Calu3 (cell line): ENCODE data around the gene TXNDC16. TPM values are rescaled to one million over a fixed set of nuclear protein-coding genes. Genes with fewer than 3 reads are reported as not detected.
"Not testable (repeated sequence)": the region's sequence is repeated elsewhere in the genome, so short reads cannot be mapped to it uniquely, and the experiment has no call there.

ENCODE experiments used
- BruUV-seq: library from RNA; stranded (reverse); fragments of 400-500 nt; replicated peaks from 2 replicates; lab custom pipeline; 2021; lab: Mats Ljungman, UMichigan
- CTCF ChIA-PET: fragments of 300-600 bp; sonication (Branson Sonifier 250); formaldehyde crosslinking; loops from one replicate; lab custom pipeline; 2022; ENCODE audit warnings: antibody characterized with exemption; lab: Charles Lee
- DNase-seq: peaks from one replicate; pipeline ENCODE4 v3.0.0; 2022
- H3K27ac Mint-ChIP-seq: one replicate; pipeline ENCODE4 v1.8.0; 2022; ENCODE audit warnings: mixed read lengths; ENCODE audit not compliant: unreplicated experiment
- H3K27me3 Mint-ChIP-seq: one replicate; pipeline ENCODE4 v1.8.0; 2022; ENCODE audit warnings: mixed read lengths; ENCODE audit not compliant: unreplicated experiment
- H3K36me3 Mint-ChIP-seq: one replicate; pipeline ENCODE4 v1.8.0; 2022; ENCODE audit warnings: mild to moderate bottlenecking, moderate library complexity, mixed read lengths; ENCODE audit not compliant: insufficient read depth, unreplicated experiment
- H3K4me1 Mint-ChIP-seq: one replicate; pipeline ENCODE4 v1.8.0; 2022; ENCODE audit warnings: mild to moderate bottlenecking, low read depth, mixed read lengths; ENCODE audit not compliant: unreplicated experiment
- H3K4me3 Mint-ChIP-seq: one replicate; pipeline ENCODE4 v1.8.0; 2022; ENCODE audit warnings: mild to moderate bottlenecking, low read depth, moderate library complexity, mixed read lengths; ENCODE audit not compliant: unreplicated experiment
- H3K9me3 Mint-ChIP-seq: one replicate; pipeline ENCODE4 v1.8.0; 2022; ENCODE audit warnings: low read depth, mixed read lengths; ENCODE audit not compliant: unreplicated experiment
- CTCF ChIP-seq: fragments of 200-600 bp; IDR thresholded peaks from one replicate; pipeline ENCODE4 v1.8.0; 2022; ENCODE audit warnings: antibody characterized with exemption; ENCODE audit not compliant: unreplicated experiment
- intact Hi-C: fragments of 100-400 bp; cut with micrococcal nuclease; formaldehyde crosslinking; loops from one replicate; pipeline ENCODE4 v1.10.0; 2022; ENCODE audit not compliant: unreplicated experiment
- total RNA-seq: library from RNA; stranded (reverse); gene quantifications from 2 replicates; pipeline ENCODE4 v1.2.3, GENCODE V29; 2022

The TXNDC16 gene
- total RNA-seq, 1 experiment from 2014 or later: 3.5 TPM

- Mint-ChIP-seq H3K4me3 (no peak overlapping the region), H3K4me1 (peaks cover 11% of the 10 kb centered on the region), H3K27ac (no peak overlapping the region), H3K27me3 (no peaks in the 10 kb centered on the region), H3K9me3 (no peaks in the 10 kb centered on the region), H3K36me3 (no peaks in the 10 kb centered on the region)
- CTCF ChIA-PET: interaction anchor here (0.8 kb wide), 1 partner anchor 11 kb away, joined by 4 read pairs; no protein-coding TSS in a partner anchor
- intact Hi-C loops: no loop called here
- no peak for TF ChIP-seq CTCF
- no TSS peak for BruUV-seq
- DNase-seq: no peak
Observed at GRCh38 chr14:52583544-52583943, 31.2 kb upstream of the TXNDC16 start.

- H3K27me3 Mint-ChIP-seq: no peaks in the 10 kb centered on the region
- no peak overlapping the region for H3K27ac Mint-ChIP-seq
- H3K4me3 Mint-ChIP-seq: no peak overlapping the region
- peaks cover 8% of the 10 kb centered on the region for H3K9me3 Mint-ChIP-seq
- intact Hi-C loops: no loop called here
- no peak for DNase-seq
- no peak for TF ChIP-seq CTCF
- CTCF ChIA-PET: no interaction called here
- H3K4me1 Mint-ChIP-seq: no peaks in the 10 kb centered on the region
- H3K36me3 Mint-ChIP-seq: no peaks in the 10 kb centered on the region
- BruUV-seq: no TSS peak
Observed at GRCh38 chr14:52575858-52576257, 23.6 kb upstream of the TXNDC16 start.

GRCh38 chr14:52568454-52568853, 16.1 kb upstream of the TXNDC16 start:
- H3K4me1 Mint-ChIP-seq, H3K27me3 Mint-ChIP-seq, H3K4me3 Mint-ChIP-seq, H3K36me3 Mint-ChIP-seq, BruUV-seq, DNase-seq, H3K27ac Mint-ChIP-seq, CTCF ChIA-PET, intact Hi-C loops: not testable (repeated sequence)
- peaks cover 12% of the 10 kb centered on the region for H3K9me3 Mint-ChIP-seq

DNA sequence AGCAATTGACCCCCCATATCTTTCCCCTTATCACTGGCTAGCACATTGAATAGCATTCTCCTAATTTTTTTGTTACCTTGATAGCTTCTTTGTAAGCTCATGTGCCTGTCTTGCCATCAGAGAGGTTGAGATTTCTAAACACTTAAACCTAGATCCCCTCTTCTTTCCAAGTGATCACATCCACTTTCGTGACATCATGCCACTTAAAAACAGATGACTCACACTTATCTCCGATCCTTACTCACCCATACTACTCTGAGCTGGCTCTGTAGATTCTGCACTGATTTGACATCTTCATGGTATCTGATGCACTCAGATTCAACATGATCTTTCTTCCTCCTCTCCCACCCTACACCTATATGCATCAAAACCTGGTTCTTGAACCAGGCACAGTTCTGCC, 10.8 kb upstream of the TXNDC16 start:
- no peak for TF ChIP-seq CTCF
- no peaks in the 10 kb centered on the region for H3K9me3 Mint-ChIP-seq
- no peak overlapping the region for H3K27ac Mint-ChIP-seq
- no peak for DNase-seq
- intact Hi-C loops: no loop called here
- H3K27me3 Mint-ChIP-seq: no peaks in the 10 kb centered on the region
- H3K4me1 Mint-ChIP-seq: no peaks in the 10 kb centered on the region
- H3K4me3 Mint-ChIP-seq: no peak overlapping the region
- no TSS peak for BruUV-seq
- no peaks in the 10 kb centered on the region for H3K36me3 Mint-ChIP-seq
- CTCF ChIA-PET: no interaction called here

GRCh38 chr14:52558688-52559087, 6.4 kb upstream of the TXNDC16 start:
- intact Hi-C loops: loop anchor here (10.0 kb wide), 3 partner anchors 146 to 396 kb away; partner anchors contain the start of genes FERMT2 and PSMC6
- TF ChIP-seq CTCF: no peak
- H3K36me3 Mint-ChIP-seq: peaks cover 5% of the 10 kb centered on the region
- no TSS peak for BruUV-seq
- no peak overlapping the region for H3K27ac Mint-ChIP-seq
- H3K4me1 Mint-ChIP-seq: no peaks in the 10 kb centered on the region
- DNase-seq: no peak
- no peaks in the 10 kb centered on the region for H3K27me3 Mint-ChIP-seq
- no peaks in the 10 kb centered on the region for H3K9me3 Mint-ChIP-seq
- H3K4me3 Mint-ChIP-seq: no peak overlapping the region
- CTCF ChIA-PET: no interaction called here
